GM23338 (cell line): ENCODE measurements around the gene FOXP1. TPM values are rescaled to one million over a fixed set of nuclear protein-coding genes. Genes with fewer than 3 reads are reported as not detected.

Experiments
- ATAC-seq: fragments of 200-7000 bp; cut with Tn5 transposase; 3 replicates; pipeline ENCODE4 v1.9.1; 2020
- DNase-seq: peaks from one replicate; pipeline ENCODE4 v3.0.0-alpha.2; 2015; ENCODE audit warnings: low spot score
- H2AFZ ChIP-seq: fragments of 200-600 bp; sonication (generic); 2 replicates; pipeline ENCODE4 v1.8.0; 2016; ENCODE audit warnings: antibody characterized with exemption, mild to moderate bottlenecking, moderate library complexity
- H3F3A ChIP-seq: fragments of 200-600 bp; sonication (generic); replicated peaks from 2 replicates; pipeline ENCODE4 v1.8.0; 2017; ENCODE audit warnings: antibody characterized with exemption, mixed run types, low read depth
- H3K27ac ChIP-seq: fragments of 200-600 bp; sonication (generic); 2 replicates; pipeline ENCODE4 v1.6.1; 2016; ENCODE audit warnings: low read depth
- H3K27me3 ChIP-seq: fragments of 200-600 bp; sonication (generic); 2 replicates; pipeline ENCODE4 v1.8.0; 2016; ENCODE audit warnings: mild to moderate bottlenecking, mixed run types, moderate library complexity; ENCODE audit not compliant: insufficient read depth
- H3K36me3 ChIP-seq: fragments of 200-600 bp; sonication (generic); 2 replicates; pipeline ENCODE4 v1.8.0; 2016; ENCODE audit warnings: mild to moderate bottlenecking; ENCODE audit not compliant: insufficient read depth
- H3K4me1 ChIP-seq: fragments of 200-600 bp; sonication (generic); 2 replicates; pipeline ENCODE4 v1.8.0; 2016; ENCODE audit warnings: mild to moderate bottlenecking, moderate library complexity; ENCODE audit not compliant: insufficient read depth
- H3K4me2 ChIP-seq: fragments of 200-600 bp; sonication (generic); 2 replicates; pipeline ENCODE4 v1.7.1; 2017; ENCODE audit warnings: mixed run types
- H3K4me3 ChIP-seq: fragments of 200-600 bp; sonication (generic); 2 replicates; pipeline ENCODE4 v1.6.1; 2016; ENCODE audit warnings: mixed run types
- H3K79me2 ChIP-seq: fragments of 200-600 bp; sonication (generic); replicated peaks from 2 replicates; pipeline ENCODE4 v1.8.0; 2017; ENCODE audit warnings: mild to moderate bottlenecking; ENCODE audit not compliant: insufficient read depth
- H3K9me2 ChIP-seq: fragments of 200-600 bp; sonication (generic); 2 replicates; pipeline ENCODE4 v1.8.0; 2017; ENCODE audit not compliant: insufficient read depth
- H4K20me1 ChIP-seq: fragments of 200-600 bp; sonication (generic); replicated peaks from 2 replicates; pipeline ENCODE4 v1.8.0; 2017; ENCODE audit warnings: mild to moderate bottlenecking; ENCODE audit not compliant: insufficient read depth
- H3K27ac Mint-ChIP-seq: 2 replicates; pipeline ENCODE4 v1.8.0; 2020; ENCODE audit warnings: inconsistent platforms, mild to moderate bottlenecking, moderate library complexity, mixed read lengths
- H3K27me3 Mint-ChIP-seq: 3 replicates; pipeline ENCODE4 v1.8.0; 2022; ENCODE audit warnings: low read depth, mild to moderate bottlenecking, moderate library complexity, mixed read lengths, inconsistent platforms; ENCODE audit not compliant: insufficient read depth, poor library complexity
- H3K36me3 Mint-ChIP-seq: 3 replicates; pipeline ENCODE4 v1.8.0; 2021; ENCODE audit warnings: low read depth, mild to moderate bottlenecking, inconsistent platforms, moderate library complexity, mixed read lengths
- H3K4me1 Mint-ChIP-seq: 3 replicates; pipeline ENCODE4 v1.8.0; 2020; ENCODE audit warnings: mild to moderate bottlenecking, inconsistent platforms, mixed read lengths
- H3K4me3 Mint-ChIP-seq: 3 replicates; pipeline ENCODE4 v1.8.0; 2021; ENCODE audit warnings: moderate library complexity, mild to moderate bottlenecking, inconsistent platforms, mixed read lengths
- H3K9me3 Mint-ChIP-seq: 3 replicates; pipeline ENCODE4 v1.8.0; 2020; ENCODE audit warnings: moderate library complexity, mild to moderate bottlenecking, inconsistent platforms, mixed read lengths
- CREB1 ChIP-seq: fragments of 250-450 bp; sonication (Bioruptor Pico); IDR thresholded peaks from 2 replicates; pipeline ENCODE4 v1.5.0; 2020; ENCODE audit warnings: low read depth, mild to moderate bottlenecking, moderate library complexity
- EZH2phosphoT487 ChIP-seq: fragments of 200-600 bp; sonication (generic); IDR thresholded peaks from one replicate; pipeline ENCODE4 v1.8.1; 2018; ENCODE audit warnings: antibody characterized with exemption; ENCODE audit not compliant: unreplicated experiment
- JUNB ChIP-seq: IDR thresholded peaks from one replicate; pipeline ENCODE4 v1.6.1; 2016; ENCODE audit warnings: antibody characterized with exemption; ENCODE audit not compliant: unreplicated experiment
- NANOG ChIP-seq: IDR thresholded peaks from 2 replicates; pipeline ENCODE4 v1.6.1; 2016; ENCODE audit warnings: antibody characterized with exemption, borderline replicate concordance
- POLR2AphosphoS5 ChIP-seq: IDR thresholded peaks from 2 replicates; pipeline ENCODE4 v1.6.1; 2016; ENCODE audit warnings: antibody characterized with exemption, low read depth
- STAT1 ChIP-seq: IDR thresholded peaks from one replicate; pipeline ENCODE4 v1.6.1; 2016; ENCODE audit warnings: antibody characterized with exemption; ENCODE audit not compliant: unreplicated experiment
- ZNF114 ChIP-seq: fragments of 250-450 bp; sonication (Bioruptor Pico); IDR thresholded peaks from 2 replicates; pipeline ENCODE4 v1.5.0; 2020; ENCODE audit warnings: mild to moderate bottlenecking, moderate library complexity
- ZNF331 ChIP-seq: fragments of 250-450 bp; sonication (Bioruptor Pico); IDR thresholded peaks from 2 replicates; pipeline ENCODE4 v1.5.0; 2020; ENCODE audit warnings: low read depth, mild to moderate bottlenecking, moderate library complexity
- polyA plus RNA-seq: library from polyadenylated mRNA; unstranded; fragments of >200 nt; fragmentation: Nextera tagmentation; extraction: Ambion mirVana; gene quantifications from 2 replicates; pipeline ENCODE4 v1.2.1, GENCODE V29; 2016
- total RNA-seq: library from RNA; depleted of rRNA; stranded (reverse); fragments of >200 nt; shearing (Covaris generic); gene quantifications from 2 replicates; pipeline ENCODE4 v1.2.3, GENCODE V29; 2014
- TF ChIP-seq, protein P1 (sequence below): fragments of 250-450 bp; sonication (Bioruptor Pico); IDR thresholded peaks from 2 replicates; pipeline ENCODE4 v1.5.0; 2020; ENCODE audit warnings: mild to moderate bottlenecking, moderate library complexity
- TF ChIP-seq, protein P2 (sequence below): IDR thresholded peaks from one replicate; pipeline ENCODE4 v1.6.1; 2018; ENCODE audit warnings: antibody characterized with exemption; ENCODE audit not compliant: unreplicated experiment
- TF ChIP-seq, protein P3 (sequence below): IDR thresholded peaks from 2 replicates; pipeline ENCODE4 v1.6.1; 2016; ENCODE audit warnings: antibody characterized with exemption
- TF ChIP-seq, protein P4 (sequence below), 2 experiments: fragments of 200-600 bp in 1 of 2; sonication (generic) in 1 of 2; conservative IDR thresholded peaks; 2 replicates each; pipeline versions ENCODE4 v1.5.1 to v1.6.1; 2016 to 2017; ENCODE audit warnings: antibody characterized with exemption in 2 of 2, low read depth in 2 of 2, mild to moderate bottlenecking in 2 of 2, moderate library complexity in 1 of 2

Gene FOXP1
- total and polyA plus RNA-seq, 2 experiments from 2014 or later = 32.9 to 35.5 TPM

DNA sequence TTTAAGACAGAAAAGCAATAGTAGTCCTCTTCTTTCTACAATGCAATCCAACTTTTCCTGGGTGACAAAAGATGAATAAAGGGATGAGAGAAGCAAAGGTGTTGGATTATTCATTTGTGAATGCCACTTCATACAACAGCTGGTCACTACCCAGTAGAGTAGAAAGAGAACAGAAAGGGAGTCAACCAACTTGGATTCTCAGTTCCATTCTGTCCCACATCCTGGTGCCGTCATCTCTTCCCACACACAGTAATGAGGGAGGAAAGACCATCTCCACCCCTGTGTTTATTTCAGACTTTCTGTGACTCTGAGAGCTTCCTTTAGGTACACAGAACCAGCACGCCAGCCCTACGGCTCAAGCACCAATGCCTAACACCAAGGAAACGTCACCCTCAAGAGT is 71.0 kb downstream of the FOXP1 start:
- Mint-ChIP-seq H3K9me3 (no peaks in the 10 kb centered on the region), H3K27me3 (no peaks in the 10 kb centered on the region), H3K4me3 (no peak overlapping the region), H3K27ac (no peak overlapping the region), H3K4me1 (peaks cover 21% of the 10 kb centered on the region), H3K36me3 (no peaks in the 10 kb centered on the region)
- no peaks in the 10 kb centered on the region for H3K36me3 ChIP-seq
- H3K4me3 ChIP-seq = no peak overlapping the region
- no peaks in the 10 kb centered on the region for H3K27me3 ChIP-seq
- no peak for DNase-seq
- no peak overlapping the region for H3K27ac ChIP-seq
- ATAC-seq = no peak
- H3K4me2 ChIP-seq = no peak overlapping the region
- no peaks in the 10 kb centered on the region for H3K79me2 ChIP-seq
- H3K9me2 ChIP-seq = no peaks in the 10 kb centered on the region
- TF ChIP-seq ZNF114 (CRISPR knock-in tag) (no peak), NANOG (no peak), EZH2phosphoT487 (no peak), ZNF331 (CRISPR knock-in tag) (no peak), JUNB (no peak), POLR2AphosphoS5 (no peak), STAT1 (no peak), CREB1 (CRISPR knock-in tag) (no peak)
- TF ChIP-seq, protein P1, sequence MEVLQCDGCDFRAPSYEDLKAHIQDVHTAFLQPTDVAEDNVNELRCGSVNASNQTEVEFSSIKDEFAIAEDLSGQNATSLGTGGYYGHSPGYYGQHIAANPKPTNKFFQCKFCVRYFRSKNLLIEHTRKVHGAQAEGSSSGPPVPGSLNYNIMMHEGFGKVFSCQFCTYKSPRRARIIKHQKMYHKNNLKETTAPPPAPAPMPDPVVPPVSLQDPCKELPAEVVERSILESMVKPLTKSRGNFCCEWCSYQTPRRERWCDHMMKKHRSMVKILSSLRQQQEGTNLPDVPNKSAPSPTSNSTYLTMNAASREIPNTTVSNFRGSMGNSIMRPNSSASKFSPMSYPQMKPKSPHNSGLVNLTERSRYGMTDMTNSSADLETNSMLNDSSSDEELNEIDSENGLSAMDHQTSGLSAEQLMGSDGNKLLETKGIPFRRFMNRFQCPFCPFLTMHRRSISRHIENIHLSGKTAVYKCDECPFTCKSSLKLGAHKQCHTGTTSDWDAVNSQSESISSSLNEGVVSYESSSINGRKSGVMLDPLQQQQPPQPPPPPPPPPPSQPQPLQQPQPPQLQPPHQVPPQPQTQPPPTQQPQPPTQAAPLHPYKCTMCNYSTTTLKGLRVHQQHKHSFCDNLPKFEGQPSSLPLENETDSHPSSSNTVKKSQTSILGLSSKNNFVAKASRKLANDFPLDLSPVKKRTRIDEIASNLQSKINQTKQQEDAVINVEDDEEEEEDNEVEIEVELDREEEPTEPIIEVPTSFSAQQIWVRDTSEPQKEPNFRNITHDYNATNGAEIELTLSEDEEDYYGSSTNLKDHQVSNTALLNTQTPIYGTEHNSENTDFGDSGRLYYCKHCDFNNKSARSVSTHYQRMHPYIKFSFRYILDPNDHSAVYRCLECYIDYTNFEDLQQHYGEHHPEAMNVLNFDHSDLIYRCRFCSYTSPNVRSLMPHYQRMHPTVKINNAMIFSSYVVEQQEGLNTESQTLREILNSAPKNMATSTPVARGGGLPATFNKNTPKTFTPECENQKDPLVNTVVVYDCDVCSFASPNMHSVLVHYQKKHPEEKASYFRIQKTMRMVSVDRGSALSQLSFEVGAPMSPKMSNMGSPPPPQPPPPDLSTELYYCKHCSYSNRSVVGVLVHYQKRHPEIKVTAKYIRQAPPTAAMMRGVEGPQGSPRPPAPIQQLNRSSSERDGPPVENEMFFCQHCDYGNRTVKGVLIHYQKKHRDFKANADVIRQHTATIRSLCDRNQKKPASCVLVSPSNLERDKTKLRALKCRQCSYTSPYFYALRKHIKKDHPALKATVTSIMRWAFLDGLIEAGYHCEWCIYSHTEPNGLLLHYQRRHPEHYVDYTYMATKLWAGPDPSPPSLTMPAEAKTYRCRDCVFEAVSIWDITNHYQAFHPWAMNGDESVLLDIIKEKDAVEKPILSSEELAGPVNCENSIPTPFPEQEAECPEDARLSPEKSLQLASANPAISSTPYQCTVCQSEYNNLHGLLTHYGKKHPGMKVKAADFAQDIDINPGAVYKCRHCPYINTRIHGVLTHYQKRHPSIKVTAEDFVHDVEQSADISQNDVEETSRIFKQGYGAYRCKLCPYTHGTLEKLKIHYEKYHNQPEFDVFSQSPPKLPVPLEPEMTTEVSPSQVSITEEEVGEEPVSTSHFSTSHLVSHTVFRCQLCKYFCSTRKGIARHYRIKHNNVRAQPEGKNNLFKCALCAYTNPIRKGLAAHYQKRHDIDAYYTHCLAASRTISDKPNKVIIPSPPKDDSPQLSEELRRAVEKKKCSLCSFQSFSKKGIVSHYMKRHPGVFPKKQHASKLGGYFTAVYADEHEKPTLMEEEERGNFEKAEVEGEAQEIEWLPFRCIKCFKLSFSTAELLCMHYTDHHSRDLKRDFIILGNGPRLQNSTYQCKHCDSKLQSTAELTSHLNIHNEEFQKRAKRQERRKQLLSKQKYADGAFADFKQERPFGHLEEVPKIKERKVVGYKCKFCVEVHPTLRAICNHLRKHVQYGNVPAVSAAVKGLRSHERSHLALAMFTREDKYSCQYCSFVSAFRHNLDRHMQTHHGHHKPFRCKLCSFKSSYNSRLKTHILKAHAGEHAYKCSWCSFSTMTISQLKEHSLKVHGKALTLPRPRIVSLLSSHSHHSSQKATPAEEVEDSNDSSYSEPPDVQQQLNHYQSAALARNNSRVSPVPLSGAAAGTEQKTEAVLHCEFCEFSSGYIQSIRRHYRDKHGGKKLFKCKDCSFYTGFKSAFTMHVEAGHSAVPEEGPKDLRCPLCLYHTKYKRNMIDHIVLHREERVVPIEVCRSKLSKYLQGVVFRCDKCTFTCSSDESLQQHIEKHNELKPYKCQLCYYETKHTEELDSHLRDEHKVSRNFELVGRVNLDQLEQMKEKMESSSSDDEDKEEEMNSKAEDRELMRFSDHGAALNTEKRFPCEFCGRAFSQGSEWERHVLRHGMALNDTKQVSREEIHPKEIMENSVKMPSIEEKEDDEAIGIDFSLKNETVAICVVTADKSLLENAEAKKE (CRISPR knock-in tag) = no peak
- TF ChIP-seq, protein P2, sequence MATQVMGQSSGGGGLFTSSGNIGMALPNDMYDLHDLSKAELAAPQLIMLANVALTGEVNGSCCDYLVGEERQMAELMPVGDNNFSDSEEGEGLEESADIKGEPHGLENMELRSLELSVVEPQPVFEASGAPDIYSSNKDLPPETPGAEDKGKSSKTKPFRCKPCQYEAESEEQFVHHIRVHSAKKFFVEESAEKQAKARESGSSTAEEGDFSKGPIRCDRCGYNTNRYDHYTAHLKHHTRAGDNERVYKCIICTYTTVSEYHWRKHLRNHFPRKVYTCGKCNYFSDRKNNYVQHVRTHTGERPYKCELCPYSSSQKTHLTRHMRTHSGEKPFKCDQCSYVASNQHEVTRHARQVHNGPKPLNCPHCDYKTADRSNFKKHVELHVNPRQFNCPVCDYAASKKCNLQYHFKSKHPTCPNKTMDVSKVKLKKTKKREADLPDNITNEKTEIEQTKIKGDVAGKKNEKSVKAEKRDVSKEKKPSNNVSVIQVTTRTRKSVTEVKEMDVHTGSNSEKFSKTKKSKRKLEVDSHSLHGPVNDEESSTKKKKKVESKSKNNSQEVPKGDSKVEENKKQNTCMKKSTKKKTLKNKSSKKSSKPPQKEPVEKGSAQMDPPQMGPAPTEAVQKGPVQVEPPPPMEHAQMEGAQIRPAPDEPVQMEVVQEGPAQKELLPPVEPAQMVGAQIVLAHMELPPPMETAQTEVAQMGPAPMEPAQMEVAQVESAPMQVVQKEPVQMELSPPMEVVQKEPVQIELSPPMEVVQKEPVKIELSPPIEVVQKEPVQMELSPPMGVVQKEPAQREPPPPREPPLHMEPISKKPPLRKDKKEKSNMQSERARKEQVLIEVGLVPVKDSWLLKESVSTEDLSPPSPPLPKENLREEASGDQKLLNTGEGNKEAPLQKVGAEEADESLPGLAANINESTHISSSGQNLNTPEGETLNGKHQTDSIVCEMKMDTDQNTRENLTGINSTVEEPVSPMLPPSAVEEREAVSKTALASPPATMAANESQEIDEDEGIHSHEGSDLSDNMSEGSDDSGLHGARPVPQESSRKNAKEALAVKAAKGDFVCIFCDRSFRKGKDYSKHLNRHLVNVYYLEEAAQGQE = no peak
- TF ChIP-seq, protein P3, sequence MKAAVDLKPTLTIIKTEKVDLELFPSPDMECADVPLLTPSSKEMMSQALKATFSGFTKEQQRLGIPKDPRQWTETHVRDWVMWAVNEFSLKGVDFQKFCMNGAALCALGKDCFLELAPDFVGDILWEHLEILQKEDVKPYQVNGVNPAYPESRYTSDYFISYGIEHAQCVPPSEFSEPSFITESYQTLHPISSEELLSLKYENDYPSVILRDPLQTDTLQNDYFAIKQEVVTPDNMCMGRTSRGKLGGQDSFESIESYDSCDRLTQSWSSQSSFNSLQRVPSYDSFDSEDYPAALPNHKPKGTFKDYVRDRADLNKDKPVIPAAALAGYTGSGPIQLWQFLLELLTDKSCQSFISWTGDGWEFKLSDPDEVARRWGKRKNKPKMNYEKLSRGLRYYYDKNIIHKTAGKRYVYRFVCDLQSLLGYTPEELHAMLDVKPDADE = no peak
- TF ChIP-seq, protein P4, sequence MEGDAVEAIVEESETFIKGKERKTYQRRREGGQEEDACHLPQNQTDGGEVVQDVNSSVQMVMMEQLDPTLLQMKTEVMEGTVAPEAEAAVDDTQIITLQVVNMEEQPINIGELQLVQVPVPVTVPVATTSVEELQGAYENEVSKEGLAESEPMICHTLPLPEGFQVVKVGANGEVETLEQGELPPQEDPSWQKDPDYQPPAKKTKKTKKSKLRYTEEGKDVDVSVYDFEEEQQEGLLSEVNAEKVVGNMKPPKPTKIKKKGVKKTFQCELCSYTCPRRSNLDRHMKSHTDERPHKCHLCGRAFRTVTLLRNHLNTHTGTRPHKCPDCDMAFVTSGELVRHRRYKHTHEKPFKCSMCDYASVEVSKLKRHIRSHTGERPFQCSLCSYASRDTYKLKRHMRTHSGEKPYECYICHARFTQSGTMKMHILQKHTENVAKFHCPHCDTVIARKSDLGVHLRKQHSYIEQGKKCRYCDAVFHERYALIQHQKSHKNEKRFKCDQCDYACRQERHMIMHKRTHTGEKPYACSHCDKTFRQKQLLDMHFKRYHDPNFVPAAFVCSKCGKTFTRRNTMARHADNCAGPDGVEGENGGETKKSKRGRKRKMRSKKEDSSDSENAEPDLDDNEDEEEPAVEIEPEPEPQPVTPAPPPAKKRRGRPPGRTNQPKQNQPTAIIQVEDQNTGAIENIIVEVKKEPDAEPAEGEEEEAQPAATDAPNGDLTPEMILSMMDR (conservative IDR thresholded peaks at IDR 0.05; ENCODE audit: low read depth in 2 of 2) = no peak
- H3K4me1 ChIP-seq = peaks cover 15% of the 10 kb centered on the region
- no peak overlapping the region for H2AFZ ChIP-seq
- H4K20me1 ChIP-seq = no peaks in the 10 kb centered on the region
- H3F3A ChIP-seq = no peaks in the 10 kb centered on the region
